ENCODE data around the gene KLHL5. TPM values are rescaled to one million over a fixed set of nuclear protein-coding genes. Genes with fewer than 3 reads are reported as not detected.

Gene KLHL5
- total and polyA plus RNA-seq, 9 of the 15 experiments (the other 6 are each of a cell fraction or from before 2014, with no cell fraction given): 8.0 to 30.8 (median 22.1) TPM

- 0 out of 4 replicates have a peak, but pooled peaks of 1 of the 2 experiments have one; percentile 16 for TF ChIP-seq ZNF318 (IDR thresholded peaks at IDR 0.05; ENCODE audit: borderline replicate concordance in 1 of 2, low read depth in 1 of 2)
- TF ChIP-seq ZNF134 (CRISPR knock-in tag; conservative IDR thresholded peaks at IDR 0.05): no peak
- TF ChIP-seq ZNF431 (CRISPR knock-in tag; IDR thresholded peaks at IDR 0.05): 0 out of 2 replicates have a peak, but pooled peaks have one; percentile 38
- TF ChIP-seq ZKSCAN3 (CRISPR knock-in tag; IDR thresholded peaks at IDR 0.05): no peak
- 0 out of 2 replicates have a peak, but pooled peaks have one; percentile 9 for TF ChIP-seq ZNF384 (IDR thresholded peaks at IDR 0.05; ENCODE audit: low read depth, low read length)
- TF ChIP-seq HEY1 (CRISPR knock-in tag; IDR thresholded peaks at IDR 0.05; ENCODE audit: borderline replicate concordance): no peak
- TF ChIP-seq ELF4 (CRISPR knock-in tag; IDR thresholded peaks at IDR 0.05): no peak
- TF ChIP-seq SNRNP70 (optimal IDR thresholded peaks at IDR 0.05; ENCODE audit: low read depth, low read length): no peak
- no peak for TF ChIP-seq FOXO4 (CRISPR knock-in tag; IDR thresholded peaks at IDR 0.05)
- TF ChIP-seq SMAD2 (IDR thresholded peaks at IDR 0.05; ENCODE audit: low read depth, low read length): no peak
- no peak for TF ChIP-seq TEAD4 (IDR thresholded peaks at IDR 0.05; ENCODE audit: low read length)
- TF ChIP-seq TEAD4 (CRISPR knock-in tag; IDR thresholded peaks at IDR 0.05; ENCODE audit: borderline replicate concordance): no peak
- TF ChIP-seq ATF3 (IDR thresholded peaks at IDR 0.05): no peak
- TF ChIP-seq ATF3 (CRISPR knock-in tag; conservative IDR thresholded peaks at IDR 0.05): no peak
- TF ChIP-seq CEBPB (tag; IDR thresholded peaks at IDR 0.05): 0 out of 2 replicates have a peak, but pooled peaks have one; percentile 10
- TF ChIP-seq ZNF766 (CRISPR knock-in tag; conservative IDR thresholded peaks at IDR 0.05): no peak
- 0 out of 2 replicates have a peak, but pooled peaks have one; percentile 17 for TF ChIP-seq ZNF175 (CRISPR knock-in tag; IDR thresholded peaks at IDR 0.05; ENCODE audit: low read depth)
- TF ChIP-seq ZBTB9 (CRISPR knock-in tag; IDR thresholded peaks at IDR 0.05): no peak
Observed at GRCh38 chr4:39045827-39046221, 16.2 kb upstream of the KLHL5 start (continued).
